Mesendoderm (in vitro differentiated cells): Measurements from ENCODE around the gene DUOXA1.

Experiments
- DNase-seq: peaks from one replicate; pipeline ENCODE4 v3.0.0; 2013
- H2AK5ac ChIP-seq: 2 replicates; pipeline ENCODE4 v1.6.1; 2013; ENCODE audit warnings: low read length, inconsistent platforms
- H2BK120ac ChIP-seq: 2 replicates; pipeline ENCODE4 v1.6.1; 2013; ENCODE audit warnings: low read depth, mild to moderate bottlenecking, low read length, moderate library complexity, mixed read lengths
- H2BK15ac ChIP-seq: replicated peaks from 2 replicates; pipeline ENCODE4 v1.6.1; 2013; ENCODE audit warnings: low read depth, mild to moderate bottlenecking, moderate library complexity
- H2BK5ac ChIP-seq: 2 replicates; pipeline ENCODE4 v1.6.1; 2013; ENCODE audit warnings: low read length, inconsistent platforms
- H3K18ac ChIP-seq: 2 replicates; pipeline ENCODE4 v1.6.1; 2013; ENCODE audit warnings: mild to moderate bottlenecking, low read length, mixed read lengths
- H3K23ac ChIP-seq: one replicate; pipeline ENCODE4 v1.6.1; 2013; ENCODE audit warnings: low read length
- H3K27ac ChIP-seq: 2 replicates; pipeline ENCODE4 v1.5.1; 2013; ENCODE audit warnings: low read depth, mild to moderate bottlenecking, inconsistent platforms, low read length, moderate library complexity
- H3K27me3 ChIP-seq: 2 replicates; pipeline ENCODE4 v1.6.1; 2013; ENCODE audit warnings: low read length, control low read depth, mild to moderate bottlenecking, inconsistent platforms; ENCODE audit not compliant: insufficient read depth, poor library complexity
- H3K36me3 ChIP-seq: 2 replicates; pipeline ENCODE4 v1.6.1; 2013; ENCODE audit warnings: low read length, inconsistent platforms; ENCODE audit not compliant: control insufficient read depth, insufficient read depth
- H3K4ac ChIP-seq: one replicate; pipeline ENCODE4 v1.6.1; 2013; ENCODE audit warnings: low read depth, mild to moderate bottlenecking, low read length, moderate library complexity
- H3K4me1 ChIP-seq: 2 replicates; pipeline ENCODE4 v1.6.1; 2013; ENCODE audit warnings: low read depth, low read length, inconsistent platforms; ENCODE audit not compliant: control insufficient read depth
- H3K4me2 ChIP-seq: 2 replicates; pipeline ENCODE4 v1.6.1; 2013; ENCODE audit warnings: low read length
- H3K4me3 ChIP-seq: 2 replicates; pipeline ENCODE4 v1.5.1; 2013; ENCODE audit warnings: mild to moderate bottlenecking, low read length
- H3K56ac ChIP-seq: one replicate; pipeline ENCODE4 v1.6.1; 2013; ENCODE audit warnings: low read length
- H3K79me1 ChIP-seq: 2 replicates; pipeline ENCODE4 v1.6.1; 2013; ENCODE audit warnings: low read length, inconsistent platforms
- H3K79me2 ChIP-seq: 2 replicates; pipeline ENCODE4 v1.6.1; 2013; ENCODE audit warnings: mild to moderate bottlenecking, low read length; ENCODE audit not compliant: control insufficient read depth, insufficient read depth
- H3K9ac ChIP-seq: 2 replicates; pipeline ENCODE4 v1.6.1; 2013; ENCODE audit warnings: low read length, inconsistent platforms
- H4K5ac ChIP-seq: one replicate; pipeline ENCODE4 v1.6.1; 2013; ENCODE audit warnings: low read length
- H4K8ac ChIP-seq: one replicate; pipeline ENCODE4 v1.6.1; 2013; ENCODE audit warnings: low read depth, mild to moderate bottlenecking, control low read depth, low read length, moderate library complexity
- WGBS: extraction: QIAGEN DNeasy Blood & Tissue Kit; methylation state at CpG from one replicate; pipeline ENCODE4 v1.1.7; 2013; ENCODE audit warnings: low lambda C conversion rate, missing lambda C conversion rate; ENCODE audit not compliant: insufficient coverage; ENCODE audit errors: extremely low coverage; 5-methylcytosine and 5-hydroxymethylcytosine counted together

The DUOXA1 gene

DNA sequence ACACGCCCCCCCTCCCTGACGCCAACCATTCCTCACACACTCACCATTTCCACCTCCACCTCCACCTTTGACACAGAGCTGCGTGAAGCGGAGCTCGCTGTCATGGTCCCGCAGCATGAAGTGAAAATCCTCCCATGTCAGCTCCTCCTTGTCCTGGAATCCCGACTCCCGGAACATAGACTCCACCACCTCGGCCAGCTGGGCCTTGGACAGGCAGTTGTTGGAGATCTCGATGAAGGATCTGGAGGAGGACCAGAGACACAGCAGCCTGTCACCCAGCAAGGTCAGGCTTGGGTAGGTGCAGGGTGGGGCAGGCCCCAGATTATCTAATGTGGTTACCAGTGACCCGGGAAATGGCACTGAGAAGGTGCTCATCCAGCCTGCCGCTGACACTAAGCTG, 27.9 kb downstream of the DUOXA1 start:
- H3K27me3 ChIP-seq, result no peaks in the 10 kb centered on the region
- H3K9ac ChIP-seq, result no peak overlapping the region
- H4K8ac ChIP-seq, result no peak overlapping the region
- no peak overlapping the region for H3K4me2 ChIP-seq
- no peaks in the 10 kb centered on the region for H3K79me2 ChIP-seq
- no CpG with 5 or more reads among the region's 12 CpGs for WGBS
- no peak overlapping the region for H3K23ac ChIP-seq
- H4K5ac ChIP-seq, result no peak overlapping the region
- H3K27ac ChIP-seq, result no peak overlapping the region
- no peak overlapping the region for H3K4ac ChIP-seq
- H2BK5ac ChIP-seq, result no peak overlapping the region
- no peak for DNase-seq
- H3K18ac ChIP-seq, result no peak overlapping the region
- no peak overlapping the region for H2BK15ac ChIP-seq
- no peaks in the 10 kb centered on the region for H3K36me3 ChIP-seq
- H3K56ac ChIP-seq, result no peak overlapping the region
- no peaks in the 10 kb centered on the region for H3K79me1 ChIP-seq
- no peak overlapping the region for H3K4me3 ChIP-seq
- no peaks in the 10 kb centered on the region for H3K4me1 ChIP-seq
- H2AK5ac ChIP-seq, result no peak overlapping the region
- no peak overlapping the region for H2BK120ac ChIP-seq

DNA sequence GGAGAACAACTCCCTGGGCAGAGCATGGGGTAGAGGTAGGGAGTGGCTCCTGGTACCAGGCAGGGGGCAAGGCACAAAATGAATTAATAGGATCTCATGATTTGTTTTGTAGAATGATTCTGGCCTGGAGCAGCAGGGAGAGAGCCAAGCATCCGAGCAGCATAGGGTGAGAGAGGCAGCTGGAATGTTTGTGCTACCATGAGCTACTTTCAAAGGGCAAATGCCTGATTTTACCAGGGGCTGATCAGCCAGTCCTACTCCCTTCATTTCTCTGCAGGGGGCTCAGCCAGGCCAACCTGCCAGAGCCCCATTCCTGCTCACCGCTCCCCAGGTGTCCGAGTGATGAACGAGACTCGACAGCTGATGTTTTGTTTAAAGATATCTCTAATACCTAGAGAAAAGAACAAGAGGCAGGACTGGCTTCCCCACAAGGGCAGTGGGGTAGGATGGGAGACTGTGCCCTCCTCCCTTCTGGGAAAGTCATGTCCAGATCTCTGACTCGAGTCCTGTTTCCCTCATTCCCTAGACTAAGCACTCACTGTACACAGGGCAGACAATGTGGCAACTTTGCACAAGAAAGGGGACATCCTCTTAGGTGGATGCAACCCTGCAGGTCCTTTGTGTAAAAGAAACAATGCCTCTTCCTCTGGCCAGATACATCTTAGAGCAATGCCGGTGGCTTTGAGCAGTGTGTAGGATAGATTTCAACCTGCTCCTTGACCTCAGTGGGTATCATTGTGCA, 28.6 kb downstream of the DUOXA1 start:
- no peak overlapping the region for H3K4me3 ChIP-seq
- no peak overlapping the region for H2BK5ac ChIP-seq
- H4K5ac ChIP-seq, result no peak overlapping the region
- no peaks in the 10 kb centered on the region for H3K79me2 ChIP-seq
- H3K79me1 ChIP-seq, result no peaks in the 10 kb centered on the region
- H3K23ac ChIP-seq, result no peak overlapping the region
- H3K9ac ChIP-seq, result no peak overlapping the region
- H3K27ac ChIP-seq, result no peak overlapping the region
- H2BK120ac ChIP-seq, result no peak overlapping the region
- H3K4me2 ChIP-seq, result no peak overlapping the region
- no peaks in the 10 kb centered on the region for H3K27me3 ChIP-seq
- H3K4me1 ChIP-seq, result no peaks in the 10 kb centered on the region
- H3K18ac ChIP-seq, result no peak overlapping the region
- H2AK5ac ChIP-seq, result no peak overlapping the region
- WGBS, result no CpG with 5 or more reads among the region's 7 CpGs
- DNase-seq, result no peak
- no peak overlapping the region for H3K4ac ChIP-seq
- H2BK15ac ChIP-seq, result no peak overlapping the region
- H3K56ac ChIP-seq, result no peak overlapping the region
- H3K36me3 ChIP-seq, result no peaks in the 10 kb centered on the region
- no peak overlapping the region for H4K8ac ChIP-seq

DNA sequence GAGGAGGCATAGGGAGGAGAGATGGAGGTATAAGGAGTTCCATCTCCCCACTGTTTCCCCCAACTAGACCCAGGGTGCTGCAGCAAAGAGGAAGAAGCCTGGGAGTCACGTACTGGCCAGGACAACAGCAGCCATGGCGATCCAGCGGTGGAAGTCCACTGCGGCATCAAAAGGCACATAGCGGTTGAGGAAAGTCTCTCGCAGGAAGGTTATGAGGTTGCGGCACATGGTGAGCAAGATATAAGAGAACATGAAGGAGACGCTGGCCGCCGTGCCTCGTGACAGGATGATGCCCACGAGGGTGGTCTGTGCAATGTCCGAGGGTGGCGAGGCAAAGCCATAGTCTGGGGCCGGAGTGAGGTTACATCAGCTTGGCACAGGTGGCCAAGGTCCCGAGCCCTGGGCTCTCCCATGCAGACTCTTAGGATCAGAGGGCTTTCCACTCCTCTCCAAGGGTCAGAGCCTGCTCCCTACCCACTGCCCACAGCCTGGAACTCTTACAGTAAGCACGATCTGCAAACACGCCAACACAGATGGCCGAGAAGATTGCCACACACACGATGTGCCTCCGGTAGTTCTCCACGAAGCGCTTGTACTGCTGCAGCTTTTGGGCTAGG, 30.0 kb downstream of the DUOXA1 start:
- H3K27me3 ChIP-seq, result no peaks in the 10 kb centered on the region
- H4K5ac ChIP-seq, result no peak overlapping the region
- H3K4me2 ChIP-seq, result no peak overlapping the region
- H3K27ac ChIP-seq, result no peak overlapping the region
- no peak overlapping the region for H3K23ac ChIP-seq
- H3K79me1 ChIP-seq, result no peaks in the 10 kb centered on the region
- H2BK15ac ChIP-seq, result no peak overlapping the region
- no peak overlapping the region for H4K8ac ChIP-seq
- H3K36me3 ChIP-seq, result no peaks in the 10 kb centered on the region
- no peak for DNase-seq
- H2BK120ac ChIP-seq, result no peak overlapping the region
- no peak overlapping the region for H2BK5ac ChIP-seq
- H3K18ac ChIP-seq, result no peak overlapping the region
- H2AK5ac ChIP-seq, result no peak overlapping the region
- no peak overlapping the region for H3K4me3 ChIP-seq
- no peaks in the 10 kb centered on the region for H3K4me1 ChIP-seq
- no CpG with 5 or more reads among the region's 23 CpGs for WGBS
- H3K9ac ChIP-seq, result no peak overlapping the region
- no peaks in the 10 kb centered on the region for H3K79me2 ChIP-seq
- H3K56ac ChIP-seq, result no peak overlapping the region
- H3K4ac ChIP-seq, result no peak overlapping the region

DNA sequence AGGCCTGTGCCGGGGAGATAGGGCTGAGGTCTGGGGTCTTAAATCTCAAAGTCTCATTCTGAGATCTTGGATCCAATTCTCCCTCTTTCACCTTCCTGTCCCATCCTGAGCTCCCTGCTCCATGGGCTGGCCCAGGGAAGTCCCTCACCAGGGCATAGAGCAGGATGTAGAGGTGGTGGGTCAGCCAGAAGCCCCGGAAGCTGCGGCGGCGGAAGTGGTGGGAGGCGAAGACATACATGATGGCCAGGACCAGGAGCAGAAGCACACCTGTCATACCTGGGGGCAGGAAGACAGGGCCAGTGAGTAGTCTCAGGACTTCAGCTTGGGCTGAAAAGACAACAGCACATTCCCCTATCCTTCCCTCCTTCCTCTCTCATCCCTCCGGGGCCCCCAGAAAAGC, 32.2 kb downstream of the DUOXA1 start:
- no peak for DNase-seq
- H3K27ac ChIP-seq, result no peak overlapping the region
- no peaks in the 10 kb centered on the region for H3K79me1 ChIP-seq
- no peak overlapping the region for H2BK5ac ChIP-seq
- no peak overlapping the region for H3K4ac ChIP-seq
- no peak overlapping the region for H4K5ac ChIP-seq
- no peak overlapping the region for H2BK15ac ChIP-seq
- no peak overlapping the region for H3K9ac ChIP-seq
- no peak overlapping the region for H2AK5ac ChIP-seq
- H3K36me3 ChIP-seq, result no peaks in the 10 kb centered on the region
- H3K4me1 ChIP-seq, result no peaks in the 10 kb centered on the region
- H3K79me2 ChIP-seq, result no peaks in the 10 kb centered on the region
- no peak overlapping the region for H3K4me2 ChIP-seq
- no peak overlapping the region for H3K18ac ChIP-seq
- H3K56ac ChIP-seq, result no peak overlapping the region
- H3K27me3 ChIP-seq, result no peaks in the 10 kb centered on the region
- no peak overlapping the region for H3K23ac ChIP-seq
- no peak overlapping the region for H2BK120ac ChIP-seq
- no CpG with 5 or more reads among the region's 7 CpGs for WGBS
- H3K4me3 ChIP-seq, result no peak overlapping the region
- no peak overlapping the region for H4K8ac ChIP-seq

DNA sequence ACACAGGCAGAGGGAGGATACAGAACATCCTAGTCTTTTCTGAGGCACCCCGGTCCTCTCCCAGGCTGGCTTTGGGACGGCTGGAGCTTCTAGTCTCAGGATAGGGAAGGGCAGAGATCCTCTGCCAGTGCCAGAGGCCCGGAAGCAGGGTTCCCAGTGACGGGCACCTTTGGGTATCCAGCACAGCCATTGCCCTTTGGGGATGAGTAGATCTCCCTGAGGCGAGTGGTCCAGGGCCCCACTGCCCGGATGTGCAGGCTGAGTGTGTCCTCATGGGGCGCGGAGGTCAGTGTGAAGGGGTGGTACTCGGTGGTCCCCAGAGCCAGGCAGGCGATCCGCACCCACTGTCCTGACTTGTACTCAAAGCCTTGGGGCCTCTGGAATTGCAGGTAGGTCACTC, 34.0 kb downstream of the DUOXA1 start:
- Histone ChIP-seq H3K56ac (no peak overlapping the region), H3K4me2 (no peak overlapping the region), H4K8ac (no peak overlapping the region), H2BK5ac (no peak overlapping the region), H3K4ac (no peak overlapping the region), H3K23ac (no peak overlapping the region), H3K79me2 (no peaks in the 10 kb centered on the region), H3K9ac (no peak overlapping the region), H3K4me1 (no peaks in the 10 kb centered on the region), H3K18ac (no peak overlapping the region), H2BK120ac (no peak overlapping the region), H3K4me3 (no peak overlapping the region), H3K36me3 (no peaks in the 10 kb centered on the region), H2BK15ac (no peak overlapping the region), H3K27ac (no peak overlapping the region), H4K5ac (no peak overlapping the region), H2AK5ac (no peak overlapping the region), H3K79me1 (no peaks in the 10 kb centered on the region), H3K27me3 (no peaks in the 10 kb centered on the region)
- no peak for DNase-seq
- no CpG with 5 or more reads among the region's 11 CpGs for WGBS

DNA sequence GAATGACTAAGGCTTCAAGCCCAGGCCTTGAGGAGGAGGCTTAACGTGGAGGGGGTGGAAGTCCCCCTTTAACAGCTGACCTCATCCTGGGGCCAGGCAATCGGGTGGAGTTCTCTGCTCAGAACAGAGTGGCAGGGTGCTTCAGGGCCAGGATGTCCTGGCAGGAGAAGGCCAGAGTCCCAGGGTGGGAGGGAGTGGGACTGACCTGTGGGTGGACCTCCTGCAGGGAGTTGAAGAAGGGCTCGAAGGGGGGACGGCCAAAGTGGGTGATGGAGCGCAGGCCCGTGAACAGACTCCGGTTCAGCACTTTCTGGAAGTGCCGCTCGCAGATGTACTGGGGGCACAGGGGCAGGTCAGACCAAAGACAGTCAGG, 35.3 kb downstream of the DUOXA1 start:
- no peak overlapping the region for H3K27ac ChIP-seq
- no peaks in the 10 kb centered on the region for H3K36me3 ChIP-seq
- H3K4me1 ChIP-seq, result no peaks in the 10 kb centered on the region
- no peak overlapping the region for H3K23ac ChIP-seq
- H2AK5ac ChIP-seq, result no peak overlapping the region
- H3K4me2 ChIP-seq, result no peak overlapping the region
- H3K4me3 ChIP-seq, result no peak overlapping the region
- WGBS, result no CpG with 5 or more reads among the region's 9 CpGs
- H3K27me3 ChIP-seq, result no peaks in the 10 kb centered on the region
- no peak for DNase-seq
- H2BK15ac ChIP-seq, result no peak overlapping the region
- H3K18ac ChIP-seq, result no peak overlapping the region
- no peak overlapping the region for H3K56ac ChIP-seq
- H3K4ac ChIP-seq, result no peak overlapping the region
- no peak overlapping the region for H2BK5ac ChIP-seq
- H3K9ac ChIP-seq, result no peak overlapping the region
- H2BK120ac ChIP-seq, result no peak overlapping the region
- no peaks in the 10 kb centered on the region for H3K79me2 ChIP-seq
- no peaks in the 10 kb centered on the region for H3K79me1 ChIP-seq
- H4K8ac ChIP-seq, result no peak overlapping the region
- no peak overlapping the region for H4K5ac ChIP-seq
